Upper lobe of right lung (tissue), 1 donor: ENCODE results near the gene PACRG. TPM values are rescaled to one million over a fixed set of nuclear protein-coding genes. Genes with fewer than 3 reads are reported as not detected.

ENCODE experiments used
- ATAC-seq: fragments of 200-7000 bp; cut with Tn5 transposase; one replicate; pipeline ENCODE4 v1.9.1; 2020; ENCODE audit warnings: mild to moderate bottlenecking, moderate library complexity
- DNase-seq: peaks from one replicate; pipeline ENCODE4 v3.0.0-alpha.2; 2020
- H3K27ac ChIP-seq: fragments of 200-600 bp; one replicate; pipeline ENCODE4 v1.8.0; 2022
- H3K27me3 ChIP-seq: fragments of 200-600 bp; one replicate; pipeline ENCODE4 v1.8.0; 2022; ENCODE audit warnings: mild to moderate bottlenecking
- H3K36me3 ChIP-seq: fragments of 200-600 bp; one replicate; pipeline ENCODE4 v1.8.0; 2022
- H3K4me1 ChIP-seq: fragments of 200-600 bp; one replicate; pipeline ENCODE4 v1.8.0; 2022
- H3K4me3 ChIP-seq: fragments of 200-600 bp; one replicate; pipeline ENCODE4 v1.8.0; 2022; ENCODE audit warnings: mild to moderate bottlenecking
- H3K9me3 ChIP-seq: fragments of 200-600 bp; one replicate; pipeline ENCODE4 v1.8.0; 2022
- intact Hi-C: fragments of 100-400 bp; cut with DNase I; formaldehyde crosslinking; loops from one replicate; pipeline ENCODE4 v1.11.0; 2022
- total RNA-seq: library from RNA; stranded (reverse); fragmentation: NEBNext Ultra II Directional; extraction: Animal tissue kit (Norgen Biotek cat#: 25700); gene quantifications from one replicate; pipeline ENCODE4 v1.2.1, GENCODE V29; 2021
- TF ChIP-seq, protein P1 (sequence below): fragments of 200-600 bp; IDR thresholded peaks from one replicate; pipeline ENCODE4 v1.8.0; 2022; ENCODE audit warnings: antibody characterized with exemption
- donor health status: DM: no; HTN: yes; CAD: no; lungs with severe emphysema.

PACRG gene
- total RNA-seq, 1 donor from 2014 or later, result 1.5 TPM

GRCh38 chr6:163066200-163066599 is 338.4 kb downstream of the PACRG start:
- Histone ChIP-seq H3K36me3 (no peaks in the 10 kb centered on the region), H3K27ac (no peak overlapping the region), H3K4me1 (no peaks in the 10 kb centered on the region), H3K4me3 (no peak overlapping the region), H3K9me3 (no peaks in the 10 kb centered on the region), H3K27me3 (no peaks in the 10 kb centered on the region)
- DNase-seq (no peak), ATAC-seq (no peak)
- TF ChIP-seq, protein P1, sequence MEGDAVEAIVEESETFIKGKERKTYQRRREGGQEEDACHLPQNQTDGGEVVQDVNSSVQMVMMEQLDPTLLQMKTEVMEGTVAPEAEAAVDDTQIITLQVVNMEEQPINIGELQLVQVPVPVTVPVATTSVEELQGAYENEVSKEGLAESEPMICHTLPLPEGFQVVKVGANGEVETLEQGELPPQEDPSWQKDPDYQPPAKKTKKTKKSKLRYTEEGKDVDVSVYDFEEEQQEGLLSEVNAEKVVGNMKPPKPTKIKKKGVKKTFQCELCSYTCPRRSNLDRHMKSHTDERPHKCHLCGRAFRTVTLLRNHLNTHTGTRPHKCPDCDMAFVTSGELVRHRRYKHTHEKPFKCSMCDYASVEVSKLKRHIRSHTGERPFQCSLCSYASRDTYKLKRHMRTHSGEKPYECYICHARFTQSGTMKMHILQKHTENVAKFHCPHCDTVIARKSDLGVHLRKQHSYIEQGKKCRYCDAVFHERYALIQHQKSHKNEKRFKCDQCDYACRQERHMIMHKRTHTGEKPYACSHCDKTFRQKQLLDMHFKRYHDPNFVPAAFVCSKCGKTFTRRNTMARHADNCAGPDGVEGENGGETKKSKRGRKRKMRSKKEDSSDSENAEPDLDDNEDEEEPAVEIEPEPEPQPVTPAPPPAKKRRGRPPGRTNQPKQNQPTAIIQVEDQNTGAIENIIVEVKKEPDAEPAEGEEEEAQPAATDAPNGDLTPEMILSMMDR, result no peak
- intact Hi-C loops, result no loop called here

DNA sequence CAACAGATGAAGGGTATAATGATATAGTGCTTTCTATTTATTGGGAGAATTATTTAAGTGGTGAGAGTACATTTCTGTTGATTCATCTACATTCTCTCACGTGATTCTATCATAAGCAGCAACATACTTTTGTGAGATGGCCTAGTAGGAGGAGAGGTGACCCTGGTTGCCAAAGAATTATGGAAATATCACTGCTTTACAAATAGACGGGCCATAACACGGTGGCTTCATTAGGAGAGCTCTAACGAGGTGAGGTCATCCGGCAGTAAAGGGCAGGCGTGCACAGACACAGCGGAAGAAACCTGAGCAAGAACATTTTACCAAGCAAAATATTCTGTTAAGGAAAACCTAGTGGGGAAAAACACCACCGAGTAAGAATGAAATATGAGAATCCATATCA is 349.4 kb downstream of the PACRG start:
- DNase-seq (no peak), ATAC-seq (no peak)
- TF ChIP-seq, protein P1, result no peak

GRCh38 chr6:163078712-163079111 is 350.9 kb downstream of the PACRG start:
- DNase-seq, result no peak
- no peak for ATAC-seq
- Histone ChIP-seq H3K27ac (no peak overlapping the region), H3K36me3 (no peaks in the 10 kb centered on the region), H3K4me1 (no peaks in the 10 kb centered on the region), H3K9me3 (no peaks in the 10 kb centered on the region), H3K4me3 (no peak overlapping the region), H3K27me3 (no peaks in the 10 kb centered on the region)
- TF ChIP-seq, protein P1, result no peak
- intact Hi-C loops, result no loop called here

More for the DNA sequence above, 349.4 kb downstream of the PACRG start:
- Histone ChIP-seq H3K4me3 (no peak overlapping the region), H3K9me3 (no peaks in the 10 kb centered on the region), H3K27me3 (no peaks in the 10 kb centered on the region), H3K4me1 (no peaks in the 10 kb centered on the region), H3K27ac (no peak overlapping the region), H3K36me3 (no peaks in the 10 kb centered on the region)
- intact Hi-C loops, result no loop called here

DNA sequence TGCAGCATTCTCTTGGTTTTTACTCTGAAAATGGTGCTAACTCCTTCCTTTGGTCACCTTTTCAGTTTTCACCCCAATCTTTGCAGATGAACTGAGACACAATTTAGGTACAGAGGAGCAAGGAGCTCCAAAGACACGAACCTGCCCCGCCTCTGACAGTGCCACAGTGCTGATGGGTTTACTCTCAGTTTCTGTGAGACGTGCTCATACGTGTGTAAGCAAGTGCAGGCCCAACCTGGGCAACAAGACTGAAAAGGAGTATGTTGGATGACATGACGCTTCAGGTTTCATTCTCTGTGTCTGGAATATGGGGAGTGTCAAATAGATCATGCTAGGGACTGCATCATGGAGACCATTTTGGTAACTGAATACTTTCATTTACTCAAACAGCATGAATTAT is 352.5 kb downstream of the PACRG start:
- H3K27me3 ChIP-seq, result no peaks in the 10 kb centered on the region
- TF ChIP-seq, protein P1, result no peak
- H3K27ac ChIP-seq, result no peak overlapping the region
- no peak overlapping the region for H3K4me3 ChIP-seq
- ATAC-seq, result no peak
- no peak for DNase-seq
- H3K36me3 ChIP-seq, result no peaks in the 10 kb centered on the region
- H3K9me3 ChIP-seq, result no peaks in the 10 kb centered on the region
- intact Hi-C loops, result no loop called here
- no peaks in the 10 kb centered on the region for H3K4me1 ChIP-seq

GRCh38 chr6:163083141-163083540 is 355.4 kb downstream of the PACRG start:
- Histone ChIP-seq H3K27me3 (no peaks in the 10 kb centered on the region), H3K27ac (no peak overlapping the region), H3K36me3 (no peaks in the 10 kb centered on the region), H3K4me3 (no peak overlapping the region), H3K9me3 (no peaks in the 10 kb centered on the region), H3K4me1 (no peaks in the 10 kb centered on the region)
- ATAC-seq (no peak), DNase-seq (no peak)
- TF ChIP-seq, protein P1, result no peak
- intact Hi-C loops, result no loop called here

DNA sequence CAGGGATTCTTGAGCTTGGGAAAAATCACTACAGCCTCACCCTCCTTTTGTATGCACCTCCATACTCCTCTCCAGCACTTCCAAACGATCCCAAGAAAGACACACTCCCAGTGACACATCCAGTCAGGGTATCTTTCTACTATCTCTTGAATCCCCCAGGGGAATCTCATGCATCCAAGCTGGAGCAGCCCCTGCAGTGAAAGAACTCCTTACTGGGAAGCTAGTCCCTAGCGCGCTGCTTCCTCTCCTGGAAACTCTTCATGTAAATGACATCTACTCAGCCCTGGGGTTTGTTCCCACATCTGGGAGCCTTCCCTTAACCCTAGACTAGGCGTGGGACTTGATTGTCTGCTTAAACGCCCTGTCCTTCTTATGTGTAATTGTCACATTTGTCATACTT is 357.7 kb downstream of the PACRG start:
- ATAC-seq (no peak), DNase-seq (no peak)
- intact Hi-C loops, result no loop called here
- H3K27me3 ChIP-seq, result no peaks in the 10 kb centered on the region
- H3K27ac ChIP-seq, result no peak overlapping the region
- no peaks in the 10 kb centered on the region for H3K9me3 ChIP-seq
- H3K4me1 ChIP-seq, result no peaks in the 10 kb centered on the region
- TF ChIP-seq, protein P1, result no peak
- no peaks in the 10 kb centered on the region for H3K36me3 ChIP-seq
- no peak overlapping the region for H3K4me3 ChIP-seq
